Panc1 (cell line): ENCODE measurements around the gene SOX9.

Source experiments
- POLR2AphosphoS5 ChIP-seq: IDR thresholded peaks from 2 replicates; pipeline ENCODE4 v1.6.1; 2012; ENCODE audit warnings: mild to moderate bottlenecking, low read depth, low read length, moderate library complexity
- SIN3A ChIP-seq: IDR thresholded peaks from 2 replicates; pipeline ENCODE4 v1.6.1; 2012; ENCODE audit warnings: low read depth, mild to moderate bottlenecking, low read length, moderate library complexity, borderline replicate concordance; ENCODE audit not compliant: insufficient read depth
- TF ChIP-seq, protein P1 (sequence below): fragments of 450-650 bp; IDR thresholded peaks from 2 replicates; pipeline ENCODE4 v1.5.1; 2017; ENCODE audit warnings: mild to moderate bottlenecking
- TF ChIP-seq, protein P2 (sequence below), 2 experiments: IDR thresholded peaks; 2 replicates each; pipeline ENCODE4 v1.6.1; 2011 to 2012; ENCODE audit warnings: low read depth in 2 of 2, control low read depth in 1 of 2, low read length in 1 of 2, mild to moderate bottlenecking in 1 of 2, moderate library complexity in 1 of 2; ENCODE audit not compliant: insufficient read depth in 1 of 2

DNA sequence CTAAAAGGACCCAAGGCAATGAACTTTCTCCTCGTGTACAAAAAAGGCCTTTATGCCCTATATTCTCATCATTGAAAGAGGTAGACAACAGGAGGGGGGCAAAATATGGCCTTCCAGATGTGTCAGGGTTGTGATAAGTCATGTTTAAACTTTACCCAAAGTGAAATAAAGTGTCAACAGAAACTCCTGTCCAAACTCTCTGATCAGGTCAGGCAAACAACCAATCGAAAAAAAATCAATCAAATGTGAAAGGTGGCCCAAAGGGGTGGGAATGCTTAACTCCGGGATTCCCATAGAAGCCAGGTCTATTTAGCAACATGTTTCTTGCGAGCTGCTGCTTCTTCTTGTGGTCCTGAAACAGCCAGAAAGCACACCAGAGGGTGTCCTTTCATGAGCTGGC lies 49.5 kb upstream of the SOX9 start:
- TF ChIP-seq, protein P1, sequence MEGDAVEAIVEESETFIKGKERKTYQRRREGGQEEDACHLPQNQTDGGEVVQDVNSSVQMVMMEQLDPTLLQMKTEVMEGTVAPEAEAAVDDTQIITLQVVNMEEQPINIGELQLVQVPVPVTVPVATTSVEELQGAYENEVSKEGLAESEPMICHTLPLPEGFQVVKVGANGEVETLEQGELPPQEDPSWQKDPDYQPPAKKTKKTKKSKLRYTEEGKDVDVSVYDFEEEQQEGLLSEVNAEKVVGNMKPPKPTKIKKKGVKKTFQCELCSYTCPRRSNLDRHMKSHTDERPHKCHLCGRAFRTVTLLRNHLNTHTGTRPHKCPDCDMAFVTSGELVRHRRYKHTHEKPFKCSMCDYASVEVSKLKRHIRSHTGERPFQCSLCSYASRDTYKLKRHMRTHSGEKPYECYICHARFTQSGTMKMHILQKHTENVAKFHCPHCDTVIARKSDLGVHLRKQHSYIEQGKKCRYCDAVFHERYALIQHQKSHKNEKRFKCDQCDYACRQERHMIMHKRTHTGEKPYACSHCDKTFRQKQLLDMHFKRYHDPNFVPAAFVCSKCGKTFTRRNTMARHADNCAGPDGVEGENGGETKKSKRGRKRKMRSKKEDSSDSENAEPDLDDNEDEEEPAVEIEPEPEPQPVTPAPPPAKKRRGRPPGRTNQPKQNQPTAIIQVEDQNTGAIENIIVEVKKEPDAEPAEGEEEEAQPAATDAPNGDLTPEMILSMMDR, result no peak
- TF ChIP-seq, protein P2, sequence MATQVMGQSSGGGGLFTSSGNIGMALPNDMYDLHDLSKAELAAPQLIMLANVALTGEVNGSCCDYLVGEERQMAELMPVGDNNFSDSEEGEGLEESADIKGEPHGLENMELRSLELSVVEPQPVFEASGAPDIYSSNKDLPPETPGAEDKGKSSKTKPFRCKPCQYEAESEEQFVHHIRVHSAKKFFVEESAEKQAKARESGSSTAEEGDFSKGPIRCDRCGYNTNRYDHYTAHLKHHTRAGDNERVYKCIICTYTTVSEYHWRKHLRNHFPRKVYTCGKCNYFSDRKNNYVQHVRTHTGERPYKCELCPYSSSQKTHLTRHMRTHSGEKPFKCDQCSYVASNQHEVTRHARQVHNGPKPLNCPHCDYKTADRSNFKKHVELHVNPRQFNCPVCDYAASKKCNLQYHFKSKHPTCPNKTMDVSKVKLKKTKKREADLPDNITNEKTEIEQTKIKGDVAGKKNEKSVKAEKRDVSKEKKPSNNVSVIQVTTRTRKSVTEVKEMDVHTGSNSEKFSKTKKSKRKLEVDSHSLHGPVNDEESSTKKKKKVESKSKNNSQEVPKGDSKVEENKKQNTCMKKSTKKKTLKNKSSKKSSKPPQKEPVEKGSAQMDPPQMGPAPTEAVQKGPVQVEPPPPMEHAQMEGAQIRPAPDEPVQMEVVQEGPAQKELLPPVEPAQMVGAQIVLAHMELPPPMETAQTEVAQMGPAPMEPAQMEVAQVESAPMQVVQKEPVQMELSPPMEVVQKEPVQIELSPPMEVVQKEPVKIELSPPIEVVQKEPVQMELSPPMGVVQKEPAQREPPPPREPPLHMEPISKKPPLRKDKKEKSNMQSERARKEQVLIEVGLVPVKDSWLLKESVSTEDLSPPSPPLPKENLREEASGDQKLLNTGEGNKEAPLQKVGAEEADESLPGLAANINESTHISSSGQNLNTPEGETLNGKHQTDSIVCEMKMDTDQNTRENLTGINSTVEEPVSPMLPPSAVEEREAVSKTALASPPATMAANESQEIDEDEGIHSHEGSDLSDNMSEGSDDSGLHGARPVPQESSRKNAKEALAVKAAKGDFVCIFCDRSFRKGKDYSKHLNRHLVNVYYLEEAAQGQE (IDR thresholded peaks at IDR 0.05; ENCODE audit: insufficient read depth in 1 of 2, low read depth in 2 of 2, low read length in 1 of 2), result no peak
- no peak for TF ChIP-seq POLR2AphosphoS5
- no peak for TF ChIP-seq SIN3A
